Duodenal mucosa (tissue), 2 donors: Measurements from ENCODE around the gene PDZD8.

ENCODE experiments used
- H3K27ac ChIP-seq: one replicate; pipeline ENCODE4 v1.7.0; 2013; ENCODE audit warnings: low read depth, low read length
- H3K27me3 ChIP-seq, 2 donors: one replicate each; pipeline ENCODE4 v1.7.0; 2013; ENCODE audit warnings: low read length in 2 of 2, control low read depth in 1 of 2; ENCODE audit not compliant: insufficient read depth in 2 of 2, control insufficient read depth in 1 of 2
- H3K36me3 ChIP-seq, 2 donors: one replicate each; pipeline ENCODE4 v1.7.0; 2013; ENCODE audit warnings: low read length in 2 of 2, control low read depth in 1 of 2; ENCODE audit not compliant: insufficient read depth in 2 of 2, control insufficient read depth in 1 of 2
- H3K4me1 ChIP-seq, 2 donors: one replicate each; pipeline ENCODE4 v1.7.0; 2013; ENCODE audit warnings: low read length in 2 of 2, control low read depth in 1 of 2; ENCODE audit not compliant: insufficient read depth in 2 of 2, control insufficient read depth in 1 of 2
- H3K4me3 ChIP-seq, 2 donors: one replicate each; pipeline ENCODE4 v1.7.0; 2013; ENCODE audit warnings: low read length in 2 of 2, low read depth in 1 of 2
- H3K9ac ChIP-seq, 2 donors: one replicate each; pipeline ENCODE4 v1.7.0; 2013; ENCODE audit warnings: low read length in 2 of 2, low read depth in 1 of 2
- H3K9me3 ChIP-seq, 2 donors: one replicate each; pipeline ENCODE4 v1.7.0; 2013; ENCODE audit warnings: low read length in 2 of 2, control low read depth in 1 of 2; ENCODE audit not compliant: control insufficient read depth in 1 of 2

The PDZD8 gene

DNA sequence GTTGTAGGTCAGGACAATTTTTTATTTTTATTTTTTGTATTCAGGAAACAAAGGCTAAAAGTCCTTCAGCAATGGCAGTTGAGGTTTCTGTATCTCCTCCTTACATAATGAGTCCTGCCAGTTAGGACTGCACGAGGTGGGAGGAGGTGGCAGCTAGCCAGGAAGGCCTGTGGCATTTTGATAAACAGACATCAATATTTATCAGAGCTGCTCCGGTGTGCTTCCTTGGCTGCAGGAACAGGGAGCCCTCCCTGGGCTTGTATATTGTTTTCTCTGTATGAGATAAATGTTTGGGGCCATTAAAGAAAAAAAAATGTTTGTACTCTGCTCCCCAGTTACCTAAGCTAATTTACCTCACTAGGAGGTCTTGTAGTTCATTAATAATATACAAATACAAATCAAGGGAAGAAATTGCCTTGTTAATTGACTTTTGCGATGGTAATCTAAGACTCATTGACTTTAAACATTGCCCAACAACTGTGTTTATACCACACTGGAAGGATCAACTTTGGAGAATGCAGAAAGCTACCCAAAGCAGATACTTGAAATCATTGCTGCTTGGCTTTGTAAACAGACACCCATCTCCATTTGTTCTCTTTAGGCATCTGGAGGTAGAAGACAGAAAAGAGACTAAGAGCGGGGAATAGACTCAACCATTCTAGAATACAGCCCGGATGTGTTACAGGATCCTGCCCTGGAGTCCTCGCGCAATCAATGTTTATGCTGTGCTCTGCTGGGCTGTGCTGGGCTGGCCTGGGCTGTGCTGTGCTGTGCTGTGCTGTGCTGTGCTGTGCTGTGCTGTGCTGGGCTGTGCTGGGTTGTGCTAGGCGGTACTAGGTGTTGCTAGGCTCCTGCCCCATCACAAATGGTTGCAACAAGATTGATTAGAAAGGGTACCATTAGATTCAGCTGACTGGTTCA, 36.5 kb upstream of the PDZD8 start:
- H3K27me3 ChIP-seq, result no peaks in the 10 kb centered on the region
- no peaks in the 10 kb centered on the region for H3K36me3 ChIP-seq
- H3K9me3 ChIP-seq, result no peaks in the 10 kb centered on the region
- peaks cover 7 to 12% of the 10 kb centered on the region in 2 donors for H3K4me1 ChIP-seq
- no peak overlapping the region for H3K9ac ChIP-seq
- H3K27ac ChIP-seq, result no peak overlapping the region
- no peak overlapping the region for H3K4me3 ChIP-seq

DNA sequence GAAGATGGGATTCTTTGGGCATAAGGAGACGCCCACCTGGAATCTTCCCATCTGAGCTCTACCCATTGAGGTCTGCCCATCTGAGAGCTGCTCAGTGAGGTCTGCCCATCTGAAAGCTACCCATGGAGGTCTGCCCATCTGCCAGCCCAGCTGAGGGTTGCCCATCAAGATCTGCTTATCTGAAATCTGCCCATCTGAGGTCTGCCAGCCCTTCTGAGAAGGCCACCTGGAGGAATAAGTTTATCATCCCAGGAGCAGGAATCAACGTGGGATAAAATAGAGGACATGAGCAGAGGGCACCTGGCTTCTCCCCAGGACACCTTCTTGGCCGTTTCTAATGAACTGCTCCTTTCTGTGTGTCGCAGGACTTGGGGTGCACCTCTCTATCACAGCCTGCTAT, 35.3 kb upstream of the PDZD8 start:
- Histone ChIP-seq H3K27ac (no peak overlapping the region), H3K36me3 (no peaks in the 10 kb centered on the region), H3K4me1 (peaks cover 7 to 12% of the 10 kb centered on the region in 2 donors), H3K9ac (no peak overlapping the region), H3K4me3 (no peak overlapping the region), H3K27me3 (no peaks in the 10 kb centered on the region), H3K9me3 (no peaks in the 10 kb centered on the region)

DNA sequence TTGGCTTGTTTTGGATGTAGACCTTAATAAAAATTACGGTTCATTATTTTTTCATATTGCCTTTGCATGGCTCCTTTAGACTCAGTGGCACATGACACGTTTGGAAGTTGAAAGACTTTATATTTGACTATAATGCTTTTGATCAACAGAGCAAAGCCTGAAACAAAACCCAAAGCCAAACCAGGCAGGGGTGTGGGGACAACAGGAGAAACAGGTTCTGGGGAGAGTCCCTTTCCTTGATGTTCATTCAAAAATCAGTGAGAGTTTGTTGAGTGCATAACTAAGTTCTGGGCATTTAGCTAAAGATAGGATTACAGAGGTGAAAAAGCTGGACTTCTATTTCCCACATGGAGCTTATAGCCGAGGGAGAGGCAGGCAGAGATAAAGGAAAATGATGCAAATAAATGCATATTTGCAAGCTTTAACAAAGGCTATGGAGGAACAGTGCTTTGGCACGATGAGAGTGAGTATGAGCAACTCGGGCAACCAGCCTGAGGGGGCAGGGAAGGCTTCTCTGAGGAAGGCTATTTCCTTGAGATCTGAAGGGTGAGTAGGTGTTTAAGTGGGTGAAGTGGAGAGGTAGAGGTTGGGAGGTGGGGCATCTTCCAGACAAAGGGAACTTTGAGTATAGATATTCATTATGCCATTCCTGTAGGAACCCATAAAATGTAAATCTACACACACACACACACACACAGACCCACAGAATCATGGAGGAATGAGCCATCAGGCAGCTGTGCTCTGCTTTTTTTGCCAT, 34.5 kb upstream of the PDZD8 start:
- Histone ChIP-seq H3K9me3 (no peaks in the 10 kb centered on the region), H3K27ac (no peak overlapping the region), H3K27me3 (no peaks in the 10 kb centered on the region), H3K4me1 (peaks cover 7 to 18% of the 10 kb centered on the region in 2 donors), H3K9ac (no peak overlapping the region), H3K4me3 (no peak overlapping the region), H3K36me3 (no peaks in the 10 kb centered on the region)

DNA sequence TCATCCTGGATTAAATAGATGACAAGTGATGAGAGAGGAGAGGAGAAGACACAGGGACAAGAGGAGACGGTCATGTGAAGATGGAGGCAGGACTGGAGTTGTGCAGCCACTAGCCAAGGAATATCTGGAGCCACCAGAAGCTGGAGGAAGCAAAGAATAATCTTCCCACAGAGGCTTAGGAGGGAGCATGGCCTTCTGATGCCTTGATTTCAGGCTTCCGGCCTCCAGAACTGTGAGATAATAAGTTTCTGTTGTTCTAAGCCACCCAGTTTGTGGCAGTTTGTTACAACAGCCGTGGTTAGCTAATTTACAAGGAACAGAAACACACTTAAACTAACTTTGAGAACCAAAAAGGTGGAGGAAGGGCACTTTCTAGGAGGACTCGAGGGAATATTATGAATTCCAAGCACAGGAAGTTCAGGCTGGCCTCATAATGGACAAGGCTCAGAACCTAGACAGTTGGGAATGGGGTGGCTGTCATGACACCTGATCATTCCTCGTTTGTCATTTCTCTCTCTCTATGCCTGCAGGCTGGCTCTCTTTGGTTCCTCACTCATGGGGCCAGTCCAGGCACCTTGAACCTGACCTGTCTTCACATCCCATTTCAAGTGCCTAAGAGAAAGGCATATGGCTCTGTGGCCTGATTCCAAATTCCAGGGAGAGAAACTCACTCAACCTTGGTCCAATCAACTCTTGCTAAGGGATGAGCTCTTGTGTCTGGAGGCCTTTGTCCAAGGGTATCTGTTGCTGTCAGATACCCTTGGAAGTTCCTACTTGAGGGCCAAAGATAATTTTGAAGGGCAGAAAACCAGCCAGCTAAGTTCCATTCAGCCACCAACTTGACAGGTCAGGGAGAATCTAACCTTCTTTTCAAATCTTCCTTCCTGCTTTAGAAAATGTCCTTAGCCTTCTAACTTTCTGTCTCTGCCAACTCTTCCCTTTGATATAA, 33.5 kb upstream of the PDZD8 start:
- no peak overlapping the region for H3K9ac ChIP-seq
- no peaks in the 10 kb centered on the region for H3K9me3 ChIP-seq
- H3K27me3 ChIP-seq, result no peaks in the 10 kb centered on the region
- no peak overlapping the region for H3K4me3 ChIP-seq
- H3K36me3 ChIP-seq, result no peaks in the 10 kb centered on the region
- no peak overlapping the region for H3K27ac ChIP-seq
- peaks cover 12 to 18% of the 10 kb centered on the region in 2 donors for H3K4me1 ChIP-seq

DNA sequence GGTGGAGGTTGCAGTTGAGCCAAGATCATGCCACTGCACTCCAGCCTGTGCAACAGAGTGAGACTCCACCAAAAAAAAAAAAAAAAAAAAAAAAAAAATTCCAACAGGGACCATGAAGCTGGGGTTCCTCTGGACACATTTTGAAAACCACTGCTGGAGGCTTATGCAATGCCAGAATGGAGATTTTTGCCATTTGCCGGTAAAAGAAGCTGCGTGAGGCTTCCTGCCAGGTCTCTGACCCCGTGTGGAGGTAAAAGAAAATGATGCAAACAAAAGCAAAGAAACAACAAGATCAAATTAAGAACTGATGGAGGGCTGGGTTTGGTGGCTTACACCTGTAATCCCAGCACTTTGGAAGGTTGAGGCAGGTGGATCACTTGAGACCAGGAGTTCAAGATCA, 30.5 kb upstream of the PDZD8 start:
- H3K27ac ChIP-seq, result no peak overlapping the region
- H3K9ac ChIP-seq, result no peak overlapping the region
- H3K4me3 ChIP-seq, result no peak overlapping the region
- peaks cover 5 to 19% of the 10 kb centered on the region in 2 donors for H3K4me1 ChIP-seq
- H3K36me3 ChIP-seq, result no peaks in the 10 kb centered on the region
- H3K9me3 ChIP-seq, result no peaks in the 10 kb centered on the region
- H3K27me3 ChIP-seq, result no peaks in the 10 kb centered on the region

DNA sequence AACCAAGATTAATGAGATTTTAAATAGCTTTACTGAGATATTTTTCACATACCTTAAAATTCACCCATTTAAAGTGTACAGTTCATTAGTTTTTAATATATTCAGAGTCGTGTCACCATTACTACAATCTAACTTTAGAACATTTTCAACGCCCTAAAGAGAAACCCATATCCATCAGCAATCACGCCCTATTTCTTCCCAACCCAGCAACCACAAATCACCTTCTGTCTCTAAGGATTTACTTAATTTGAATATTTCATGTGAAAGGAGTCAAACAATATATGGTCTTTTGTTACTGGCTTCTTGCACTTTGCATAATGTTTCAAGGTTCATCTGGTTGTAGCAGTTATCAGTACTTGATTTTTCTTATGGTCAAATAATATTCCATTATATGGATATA, 25.1 kb upstream of the PDZD8 start:
- Histone ChIP-seq H3K9ac (no peak overlapping the region), H3K27me3 (no peaks in the 10 kb centered on the region), H3K9me3 (no peaks in the 10 kb centered on the region), H3K4me3 (no peak overlapping the region), H3K4me1 (peaks cover 5 to 11% of the 10 kb centered on the region in 2 donors), H3K36me3 (no peaks in the 10 kb centered on the region), H3K27ac (no peak overlapping the region)

DNA sequence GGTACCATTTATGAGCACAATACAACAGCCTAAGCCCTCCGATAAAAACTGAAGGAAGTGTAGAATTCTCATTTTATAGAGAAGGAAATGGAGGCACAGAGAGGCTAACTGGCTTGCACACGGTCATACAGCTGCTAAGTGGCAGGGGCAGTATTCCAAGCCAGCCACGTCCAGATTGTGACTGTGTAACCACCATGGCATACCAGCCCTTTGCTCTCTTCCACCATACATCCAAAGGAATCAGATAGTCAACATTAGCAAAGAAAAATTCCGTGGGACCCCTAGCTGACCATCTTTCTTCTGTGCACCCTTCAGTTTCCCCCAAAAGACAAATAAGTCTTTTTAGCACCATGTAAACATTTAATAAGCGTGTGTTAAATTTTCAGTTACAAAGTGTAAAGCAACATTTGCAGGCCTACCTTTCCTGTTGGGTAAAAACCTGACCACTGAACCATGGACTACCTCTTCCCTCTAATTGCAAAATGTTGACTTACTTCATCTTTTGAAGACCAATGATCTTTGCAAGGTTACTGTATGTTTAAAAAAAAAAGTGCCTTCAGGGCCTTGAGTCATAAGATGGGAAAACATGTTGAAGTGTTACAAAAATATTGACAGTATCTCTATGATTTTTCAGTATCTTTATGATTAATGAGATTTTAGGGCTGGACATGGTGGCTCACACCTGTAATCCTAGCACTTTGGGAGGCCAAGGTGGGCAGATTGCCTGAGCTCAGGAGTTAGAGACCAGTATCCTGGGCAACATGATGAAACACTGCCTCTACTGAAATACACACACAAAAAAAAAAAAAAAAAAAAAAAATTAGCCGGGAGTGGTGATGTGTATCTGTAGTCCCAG, 24.3 kb upstream of the PDZD8 start:
- Histone ChIP-seq H3K27me3 (no peaks in the 10 kb centered on the region), H3K27ac (no peak overlapping the region), H3K9ac (no peak overlapping the region), H3K4me3 (no peak overlapping the region), H3K4me1 (peaks cover 5 to 6% of the 10 kb centered on the region in 2 donors), H3K36me3 (no peaks in the 10 kb centered on the region), H3K9me3 (no peaks in the 10 kb centered on the region)

DNA sequence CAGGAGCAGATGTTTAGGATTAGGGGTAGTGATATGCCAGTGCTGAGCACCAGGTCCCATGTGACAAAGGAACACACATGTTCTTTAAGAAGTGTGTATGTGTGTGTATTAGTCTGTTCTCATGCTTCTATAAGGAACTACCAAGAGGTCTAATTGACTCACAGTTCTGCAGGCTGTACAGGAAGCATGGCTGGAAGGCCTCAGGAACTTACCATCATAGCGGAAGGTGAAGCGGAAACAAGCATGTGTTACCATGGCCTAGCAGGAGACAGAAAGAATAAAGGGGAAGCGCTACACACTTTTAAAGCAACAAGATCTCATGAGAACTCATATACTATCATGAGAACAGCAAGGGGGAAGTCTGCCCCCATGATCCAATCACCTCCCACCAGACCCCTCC, 22.8 kb upstream of the PDZD8 start:
- Histone ChIP-seq H3K27ac (no peak overlapping the region), H3K4me3 (no peak overlapping the region), H3K4me1 (peaks cover 0 to 6% of the 10 kb centered on the region in 2 donors), H3K27me3 (no peaks in the 10 kb centered on the region), H3K9ac (no peak overlapping the region), H3K36me3 (no peaks in the 10 kb centered on the region), H3K9me3 (no peaks in the 10 kb centered on the region)

DNA sequence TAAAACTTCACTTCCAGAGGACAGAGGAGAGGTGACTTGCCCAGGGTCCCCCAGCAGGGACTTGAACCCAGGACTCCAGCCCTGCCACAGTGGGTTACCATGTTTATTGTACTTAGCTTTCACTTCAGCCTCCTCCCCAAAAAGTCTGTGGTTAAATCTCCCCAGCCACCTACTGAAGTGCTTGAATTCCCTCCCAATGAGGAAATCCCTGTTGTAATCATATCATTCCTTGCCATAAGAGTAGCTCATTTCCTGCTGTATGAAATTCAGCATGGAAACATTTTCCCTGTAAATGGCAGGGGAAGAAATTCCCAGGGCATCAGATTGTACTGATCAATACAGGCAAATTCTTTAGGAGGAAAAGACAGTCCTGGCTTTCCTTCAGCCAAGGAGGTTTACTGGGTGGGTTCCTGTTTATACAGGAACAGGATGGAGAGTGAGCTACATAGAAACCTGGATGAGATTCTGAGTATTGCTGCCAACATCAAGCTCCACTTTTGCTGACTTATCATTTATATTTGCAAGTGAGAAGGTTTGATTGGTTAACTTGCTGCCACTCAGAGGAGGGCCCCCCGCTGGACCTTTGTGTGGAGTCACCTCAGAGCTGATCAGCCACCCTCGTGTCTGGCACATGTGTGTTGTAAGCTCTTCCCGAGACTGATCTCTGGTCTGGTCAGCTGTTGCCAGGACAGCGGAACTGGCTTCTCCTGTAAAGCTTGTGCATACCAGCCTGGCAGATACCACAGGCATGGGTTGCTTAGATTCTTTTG, 16.4 kb upstream of the PDZD8 start:
- peaks cover 0 to 4% of the 10 kb centered on the region in 2 donors for H3K27me3 ChIP-seq
- no peaks in the 10 kb centered on the region for H3K9me3 ChIP-seq
- H3K36me3 ChIP-seq, result no peaks in the 10 kb centered on the region
- no peak overlapping the region for H3K9ac ChIP-seq
- H3K4me1 ChIP-seq, result no peaks in the 10 kb centered on the region
- H3K4me3 ChIP-seq, result no peak overlapping the region
- no peak overlapping the region for H3K27ac ChIP-seq
